Fibroblast of mammary gland (primary cell): ENCODE measurements around the gene BTBD1.
"Not testable (repeated sequence)": the region's sequence is repeated elsewhere in the genome, so short reads cannot be mapped to it uniquely, and the experiment has no call there.

ENCODE experiments used
- DNase-seq: peaks from one replicate; pipeline ENCODE4 v3.0.0-alpha.2; 2010; ENCODE audit warnings: low read depth
- H3K4me3 ChIP-seq: 2 replicates; pipeline ENCODE4 v1.5.1; 2011; ENCODE audit warnings: low read depth, mild to moderate bottlenecking, low read length, moderate library complexity; ENCODE audit not compliant: control insufficient read depth
- CTCF ChIP-seq: conservative IDR thresholded peaks from 2 replicates; pipeline ENCODE4 v1.5.1; 2011; ENCODE audit warnings: low read depth, low read length, inconsistent platforms; ENCODE audit not compliant: control insufficient read depth, insufficient read depth

The BTBD1 gene

GRCh38 chr15:83057696-83058376 lies 9.2 kb downstream of the BTBD1 start:
- H3K4me3 ChIP-seq = no peak overlapping the region
- peak; percentile 33 for DNase-seq
- TF ChIP-seq CTCF = no peak

- no peak overlapping the region for H3K4me3 ChIP-seq
- no peak for DNase-seq
- TF ChIP-seq CTCF = no peak
Measured at GRCh38 chr15:83057002-83057401, 10.1 kb downstream of the BTBD1 start.

- H3K4me3 ChIP-seq = no peak overlapping the region
- no peak for TF ChIP-seq CTCF
- peak; percentile 84 for DNase-seq
Measured at GRCh38 chr15:83053151-83053550, 13.9 kb downstream of the BTBD1 start.

- no peak for TF ChIP-seq CTCF
- no peak overlapping the region for H3K4me3 ChIP-seq
- DNase-seq = peak; percentile 84
Measured at GRCh38 chr15:83046558-83047127, 20.4 kb downstream of the BTBD1 start.

- TF ChIP-seq CTCF = no peak
- no peak for DNase-seq
- no peak overlapping the region for H3K4me3 ChIP-seq
Measured at GRCh38 chr15:83044156-83044555, 22.9 kb downstream of the BTBD1 start.

GRCh38 chr15:83039206-83039605 lies 27.8 kb downstream of the BTBD1 start:
- H3K4me3 ChIP-seq = no peak overlapping the region
- DNase-seq = no peak
- TF ChIP-seq CTCF = no peak

GRCh38 chr15:83036253-83036652 lies 30.8 kb downstream of the BTBD1 start:
- no peak for TF ChIP-seq CTCF
- no peak for DNase-seq
- H3K4me3 ChIP-seq = no peak overlapping the region

GRCh38 chr15:83031234-83031633 lies 35.8 kb downstream of the BTBD1 start:
- not testable (repeated sequence) for H3K4me3 ChIP-seq, DNase-seq
